Activated T-cell treated with anti-CD3 and anti-CD28 coated beads, Interleukin-2, amount 50 U/mL, for 1 hour (primary cell): ENCODE measurements around the gene PIP5KL1.
A peak's percentile ranks its signal among the peaks of the same experiment; 100 is the strongest.

ENCODE experiments used
- DNase-seq: peaks from one replicate; pipeline ENCODE4 v3.0.0-alpha.2; 2020

Gene PIP5KL1

DNA sequence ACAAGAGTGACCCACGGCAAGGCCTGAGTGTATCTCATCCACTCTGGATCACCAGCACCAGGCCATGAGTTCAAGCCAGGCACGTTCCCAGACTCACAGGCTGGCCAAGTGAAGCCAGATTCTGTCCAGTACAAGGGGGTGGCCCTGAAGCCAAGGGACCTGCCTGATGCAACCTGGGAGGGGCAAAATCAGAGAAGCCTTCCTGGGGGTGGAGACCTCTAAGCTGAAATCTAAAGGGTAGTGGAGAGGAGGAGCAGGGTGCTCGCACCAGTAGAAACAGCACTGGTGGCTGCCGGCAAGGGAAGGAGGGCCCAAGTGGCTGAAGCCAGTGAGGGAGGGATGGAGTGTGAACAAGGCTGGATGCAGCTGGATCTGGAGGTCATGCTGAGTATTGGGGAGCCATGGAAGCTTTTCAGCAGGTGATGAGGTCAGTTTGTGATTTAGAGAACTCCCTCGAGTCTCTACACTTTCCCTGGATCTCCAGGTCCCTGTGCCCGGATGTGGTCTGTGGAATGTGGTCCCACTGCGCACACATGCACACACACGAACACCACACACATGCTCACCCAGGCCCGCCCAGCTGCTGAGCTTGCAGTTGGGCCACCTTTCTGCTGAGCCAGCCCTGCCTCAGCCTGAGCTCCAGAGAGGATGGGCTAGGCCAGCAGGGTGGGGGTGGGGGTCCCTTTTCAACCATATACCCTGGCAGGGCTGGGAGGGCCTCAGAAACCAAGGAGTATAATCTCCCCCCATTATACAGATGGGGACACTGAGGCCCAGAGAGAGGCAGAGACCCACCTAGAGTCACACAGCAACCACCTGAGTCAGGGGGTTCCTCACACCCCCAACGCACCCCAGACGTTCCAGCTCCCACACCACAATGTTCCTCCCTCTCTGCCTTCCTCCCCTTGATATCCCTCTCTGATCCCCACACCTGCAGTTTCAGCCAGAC, 1.6 kb downstream of the PIP5KL1 start:
- DNase-seq = no peak

GRCh38 chr9:127927988-127928675, 2.4 kb downstream of the PIP5KL1 start:
- no peak for DNase-seq

GRCh38 chr9:127927201-127927987, 3.2 kb downstream of the PIP5KL1 start:
- DNase-seq = peak; percentile 79

DNA sequence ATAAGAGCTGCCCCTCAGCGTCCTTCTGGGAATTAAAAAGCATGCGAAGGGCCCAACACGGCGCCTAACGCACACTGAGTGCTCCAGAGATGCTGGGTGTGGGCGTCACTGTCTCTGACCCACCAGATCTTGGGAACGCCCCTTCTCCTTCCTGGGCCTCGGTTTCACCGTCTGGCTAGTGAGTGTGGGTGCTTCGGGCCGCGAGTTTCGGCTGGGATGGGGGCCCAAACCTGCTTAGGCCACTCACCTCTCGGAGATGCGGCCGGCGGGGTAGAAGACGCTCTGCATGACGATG, 3.7 kb downstream of the PIP5KL1 start:
- DNase-seq = no peak

DNA sequence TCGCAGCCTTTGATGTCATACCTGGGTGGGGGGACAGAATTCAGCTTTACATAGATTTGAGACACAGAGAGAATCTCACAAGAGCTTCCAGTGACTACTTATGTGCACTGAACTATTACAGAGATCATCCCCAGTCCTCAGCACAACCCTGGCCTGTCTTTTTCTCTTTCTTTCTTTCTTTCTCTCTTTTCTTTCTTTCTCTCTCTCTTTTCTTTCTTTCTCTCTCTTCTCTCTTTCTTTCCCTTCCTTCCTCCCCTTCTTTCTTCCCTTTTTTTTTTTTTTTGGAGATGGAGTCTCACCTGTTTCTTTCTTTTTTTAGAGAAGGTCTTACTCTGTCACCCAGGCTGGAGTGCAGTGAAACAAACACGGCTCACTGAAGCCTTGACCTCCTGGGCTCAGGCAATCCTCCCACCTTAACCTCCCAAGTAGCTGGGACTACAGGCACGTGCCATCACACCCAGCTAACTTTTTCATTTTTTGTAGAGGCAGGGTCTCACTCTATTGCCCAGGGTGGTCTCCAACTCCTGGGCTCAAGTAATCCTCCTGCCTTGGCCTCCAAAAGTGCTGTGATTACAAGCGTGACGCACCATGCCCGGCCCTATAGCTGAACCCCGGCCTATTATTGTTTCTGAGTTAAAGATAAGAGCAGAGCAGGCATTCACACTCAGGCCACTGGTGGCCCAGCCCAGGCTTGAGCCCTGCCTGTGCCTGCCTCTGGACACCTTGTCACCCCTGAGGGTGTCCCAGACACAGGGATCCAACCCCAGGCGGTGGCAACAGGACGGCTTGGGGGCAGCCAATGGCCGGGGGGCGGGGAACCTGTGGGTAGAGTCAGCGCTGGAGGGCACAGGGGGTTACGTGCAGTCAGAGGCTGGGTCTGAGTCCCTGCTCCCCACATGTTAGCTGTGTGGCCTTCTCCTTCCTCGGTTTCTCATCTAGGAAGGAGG, 4.3 kb downstream of the PIP5KL1 start:
- DNase-seq = no peak

DNA sequence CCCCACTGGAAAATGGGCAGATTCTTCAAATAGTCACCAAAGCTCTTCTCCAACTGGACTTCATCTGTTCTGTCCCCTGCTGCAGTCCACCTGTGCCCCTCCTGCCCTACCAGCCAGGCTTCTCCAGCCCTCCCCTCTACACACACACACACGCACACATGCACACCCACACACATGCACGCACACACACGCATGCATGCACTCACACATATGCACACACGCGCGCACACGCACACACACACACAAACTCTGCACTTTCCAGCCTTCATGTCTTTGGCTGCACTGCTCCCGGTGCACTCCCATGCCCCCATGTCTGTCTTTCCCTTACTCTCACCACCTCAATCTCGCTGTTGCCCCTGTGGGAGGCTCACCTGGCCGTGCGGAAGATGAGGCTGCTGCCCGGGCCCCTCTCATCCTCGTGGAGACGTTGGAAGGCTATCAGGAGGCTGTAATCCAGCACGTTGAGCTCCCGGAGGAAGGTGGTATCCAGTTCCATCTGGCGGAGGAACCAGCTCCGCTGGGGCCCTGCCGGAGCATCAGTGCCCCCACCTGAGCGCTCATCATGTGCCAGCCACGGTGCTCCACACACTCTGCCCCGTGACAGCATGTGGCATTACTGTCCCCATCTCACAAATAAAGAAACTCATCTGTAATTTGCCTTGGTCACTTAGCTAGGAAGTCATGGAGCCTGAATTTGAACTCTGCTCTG, 5.7 kb downstream of the PIP5KL1 start:
- DNase-seq = no peak

GRCh38 chr9:127923771-127924170, 6.8 kb downstream of the PIP5KL1 start:
- no peak for DNase-seq

- DNase-seq = no peak
These were observed 7.5 kb downstream of the PIP5KL1 start for GRCh38 chr9:127923046-127923445.

GRCh38 chr9:127921557-127922120, 8.9 kb downstream of the PIP5KL1 start:
- peak; percentile 84 for DNase-seq

DNA sequence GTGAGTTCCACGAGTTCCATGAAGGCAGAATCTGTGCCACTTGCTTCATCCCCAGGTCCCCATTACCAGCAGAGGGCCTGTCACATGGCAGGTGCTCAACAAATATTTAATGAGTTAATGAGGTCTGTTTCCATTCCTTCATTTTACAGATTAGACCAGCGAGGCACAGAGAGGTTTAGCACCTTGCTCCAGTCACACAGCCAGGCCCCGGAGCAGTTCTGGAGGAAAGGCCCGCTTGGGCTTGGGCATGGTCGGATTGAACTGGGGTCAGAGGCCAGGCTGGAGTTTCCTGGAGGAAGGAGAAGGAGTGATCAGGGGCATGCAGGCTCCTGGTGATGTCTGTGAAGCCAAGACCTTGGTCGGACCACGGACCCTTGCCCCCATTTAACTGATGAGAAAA, 9.8 kb downstream of the PIP5KL1 start:
- no peak for DNase-seq

DNA sequence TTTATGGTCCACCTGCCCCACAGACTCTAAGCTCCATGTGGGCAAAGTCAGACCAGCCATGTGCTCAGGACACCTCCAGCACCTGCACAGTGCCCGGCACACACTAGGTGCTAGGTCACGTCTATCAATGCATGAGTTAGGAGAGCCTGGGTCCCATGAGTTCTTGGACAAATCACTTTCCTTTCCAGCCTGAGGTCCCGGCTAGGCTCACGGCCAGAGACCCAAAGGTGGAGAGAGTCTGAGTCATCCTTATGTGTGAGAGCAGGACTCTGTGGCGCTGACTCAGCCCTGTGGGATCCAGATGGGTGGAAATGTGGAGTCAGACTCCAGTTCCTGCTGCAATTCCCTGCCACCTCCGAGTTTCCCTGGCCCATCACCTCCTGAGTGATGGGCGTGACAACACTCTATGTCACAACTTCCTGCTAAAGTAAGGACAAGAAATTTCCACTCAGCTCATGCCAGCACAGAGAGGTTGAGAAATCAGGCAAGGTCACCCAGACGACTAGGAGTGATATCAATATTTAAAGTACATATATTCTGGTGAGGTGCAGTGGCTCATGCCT, 11.2 kb downstream of the PIP5KL1 start:
- no peak for DNase-seq

DNA sequence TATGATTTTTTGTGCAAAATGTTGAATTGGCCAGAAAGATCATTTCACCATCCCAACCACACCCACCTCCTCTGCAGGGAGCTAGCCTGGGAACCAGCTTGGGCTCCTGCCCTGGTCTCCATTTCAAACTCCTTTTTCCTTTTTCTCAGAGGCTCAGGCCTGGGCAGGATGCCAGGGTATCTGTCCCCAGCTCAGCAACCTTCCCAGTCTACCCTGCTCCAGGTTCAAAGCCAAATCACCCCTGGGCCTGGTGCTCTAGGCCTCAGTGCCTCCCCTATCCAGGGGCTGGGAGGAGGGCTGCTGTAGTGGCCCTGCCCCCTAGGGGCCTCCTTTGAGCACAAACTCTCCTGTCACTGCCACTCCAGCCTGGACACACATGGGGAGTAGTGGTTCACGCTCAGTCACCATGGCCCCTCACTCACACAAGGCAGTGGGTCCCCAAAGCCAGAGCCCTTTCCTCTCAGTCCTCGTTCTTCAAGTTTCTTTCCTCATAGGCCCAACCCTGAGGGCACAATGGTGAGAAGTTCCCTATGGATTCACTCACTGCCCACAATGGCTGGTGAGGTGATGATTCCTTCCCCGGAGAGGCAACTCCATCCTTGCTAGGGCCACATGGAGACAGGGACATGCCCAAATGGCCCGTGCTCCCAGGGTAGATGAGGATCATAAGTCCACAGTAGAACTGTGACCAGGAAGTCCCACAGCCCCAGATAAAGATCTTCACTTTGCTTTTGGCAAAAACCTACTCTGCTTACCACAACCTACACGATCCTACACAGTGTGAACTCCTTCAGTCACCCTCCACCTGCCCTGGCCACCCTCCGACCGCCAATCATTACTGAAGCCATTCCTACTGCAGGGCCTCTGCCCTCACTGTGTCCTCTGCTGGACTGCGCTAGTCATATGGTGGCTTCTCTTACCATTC, 12.1 kb downstream of the PIP5KL1 start:
- no peak for DNase-seq

DNA sequence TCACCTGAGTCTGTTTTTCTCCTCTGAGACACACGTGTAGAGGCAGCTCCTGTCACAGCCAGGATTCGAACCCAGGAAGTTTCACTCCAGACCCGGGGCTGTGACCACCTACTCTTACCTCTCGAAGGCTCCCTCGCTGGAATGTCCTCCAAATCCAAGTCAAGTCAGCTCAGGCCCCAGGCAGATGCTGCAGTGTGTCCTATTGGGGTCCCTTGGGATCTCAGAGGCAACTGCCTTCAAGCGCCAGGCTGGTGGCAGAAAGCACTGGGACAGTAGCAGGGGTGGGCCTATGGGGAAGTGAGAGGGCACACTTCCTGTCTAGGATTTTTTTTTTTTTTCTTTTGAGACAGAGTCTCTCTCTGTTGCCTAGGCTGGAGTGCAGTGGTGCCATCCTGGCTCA, 13.0 kb downstream of the PIP5KL1 start:
- DNase-seq = no peak

- peak; percentile 98 for DNase-seq
These were observed 13.6 kb downstream of the PIP5KL1 start, which contains the start of gene ST6GALNAC4 for GRCh38 chr9:127916720-127917581. TSS of gene ST6GALNAC4 (minus strand) at chr9:127917041. CDS start at chr9:127916419, 622 bp downstream.

DNA sequence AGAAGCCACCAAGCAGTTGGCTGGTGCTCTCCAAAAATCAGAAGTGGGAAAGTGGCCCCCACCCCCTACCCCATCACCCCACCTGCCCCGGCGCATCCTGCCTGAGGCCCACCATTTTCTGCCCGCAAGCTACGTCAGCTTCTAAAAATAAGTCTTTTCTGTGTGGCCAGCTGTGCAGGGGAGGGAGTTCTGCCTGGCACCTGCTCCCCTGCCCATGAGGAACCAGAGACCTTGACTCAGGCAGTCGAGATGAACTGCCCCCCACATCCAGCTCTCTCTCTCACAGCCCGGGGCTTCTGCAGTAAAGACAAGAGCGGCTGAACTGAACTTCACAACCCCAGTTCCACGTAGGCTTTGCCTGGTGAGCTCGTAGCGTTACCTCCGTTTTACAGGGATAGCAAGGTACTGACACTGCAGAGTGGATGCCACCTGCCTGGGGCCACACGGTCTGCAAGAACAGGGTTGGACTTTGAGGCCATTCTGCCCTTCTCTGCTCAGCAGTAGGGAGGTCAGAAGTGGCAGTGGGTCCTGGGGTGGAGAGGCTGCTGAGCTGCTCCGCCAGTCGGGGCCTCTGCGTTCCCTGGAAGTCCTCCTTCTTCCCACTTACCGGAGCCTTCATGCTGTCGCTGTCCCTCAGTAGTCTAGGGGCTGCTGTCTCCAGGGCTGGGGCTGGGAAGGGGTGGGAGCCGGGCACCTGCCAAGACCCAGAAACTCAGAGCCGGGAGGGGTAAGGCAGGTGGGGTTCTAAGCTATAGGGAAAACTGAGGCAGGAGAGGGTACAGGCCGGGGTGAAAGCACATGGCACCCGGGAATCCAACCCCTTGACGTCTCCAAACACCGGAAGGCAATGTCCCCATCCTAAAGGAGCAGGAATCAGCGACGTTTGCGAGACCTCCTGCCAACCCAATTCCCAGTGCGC, 14.5 kb downstream of the PIP5KL1 start:
- DNase-seq = peak; percentile 51

DNA sequence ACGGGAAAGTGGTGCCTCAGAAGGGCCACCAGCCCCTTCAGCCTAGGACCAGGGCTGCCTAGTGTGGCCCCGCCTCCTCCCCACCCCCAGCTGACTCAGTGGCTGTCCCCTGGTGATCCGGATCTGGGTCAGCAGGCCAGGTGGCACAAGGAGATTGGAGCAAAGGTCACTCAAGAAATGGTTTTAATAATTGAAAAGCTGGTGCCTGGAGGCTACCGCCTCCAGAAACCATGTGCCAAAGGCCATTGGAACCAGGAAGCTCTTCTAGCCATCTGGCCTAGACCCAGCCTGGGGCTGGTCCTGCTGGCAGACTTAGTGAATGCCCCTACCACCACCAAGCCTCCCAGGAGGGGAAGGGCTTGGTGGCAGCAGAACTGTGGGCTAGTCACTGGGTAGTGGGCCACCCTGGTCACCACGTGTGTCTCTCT, 15.2 kb downstream of the PIP5KL1 start:
- DNase-seq = no peak

GRCh38 chr9:127913682-127914081, 16.9 kb downstream of the PIP5KL1 start:
- no peak for DNase-seq

DNA sequence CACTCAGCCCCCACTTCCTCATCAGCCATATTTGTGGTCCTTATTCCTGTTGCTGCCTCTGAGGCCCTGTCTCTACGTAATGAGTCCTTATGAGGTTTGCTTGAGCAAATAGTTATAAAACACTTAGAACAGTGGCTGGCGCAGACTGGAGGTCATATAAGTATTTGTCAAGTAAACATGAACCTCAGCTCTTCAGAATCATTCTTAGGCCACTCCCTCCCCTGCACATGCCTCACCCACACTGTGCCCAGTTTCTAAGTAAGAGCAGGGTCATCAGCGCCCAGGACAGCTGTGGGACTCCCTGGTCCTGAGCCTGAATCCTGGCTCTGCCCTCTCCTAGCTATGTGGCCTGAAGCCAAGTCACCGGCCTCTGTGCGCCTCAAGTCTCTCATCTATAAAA, 17.7 kb downstream of the PIP5KL1 start:
- no peak for DNase-seq
